Activated CD4-positive, alpha-beta T cell treated with anti-CD3 and anti-CD28 coated beads for 4 hours (primary cell): ENCODE results near the gene HSPA12A.

Experiments used
- DNase-seq, 2 donors: peaks; one replicate each; pipeline ENCODE4 v3.0.0-alpha.2; 2020

The HSPA12A gene

GRCh38 chr10:116663342-116663741 lies 79.0 kb downstream of the HSPA12A start:
- no peak for DNase-seq

DNA sequence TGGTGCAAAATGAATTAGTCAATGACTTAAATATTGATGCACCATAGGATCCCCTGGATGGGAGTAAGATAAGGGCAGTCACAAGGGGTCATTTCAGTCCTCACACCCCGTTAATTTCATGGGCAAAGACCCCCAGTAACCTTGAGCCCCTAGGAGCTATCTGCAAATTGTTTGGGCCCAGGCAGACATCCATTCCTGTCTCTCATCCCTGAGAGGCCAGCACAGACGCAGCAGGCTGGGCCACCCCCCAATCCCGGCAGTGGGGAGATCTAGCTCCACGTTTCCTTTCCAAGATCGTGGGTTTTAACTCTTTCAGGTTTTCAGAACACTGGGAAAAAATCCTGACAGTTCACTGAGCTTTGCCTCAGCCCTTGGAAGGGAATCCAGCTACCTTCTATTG lies 81.5 kb downstream of the HSPA12A start:
- no peak for DNase-seq

DNA sequence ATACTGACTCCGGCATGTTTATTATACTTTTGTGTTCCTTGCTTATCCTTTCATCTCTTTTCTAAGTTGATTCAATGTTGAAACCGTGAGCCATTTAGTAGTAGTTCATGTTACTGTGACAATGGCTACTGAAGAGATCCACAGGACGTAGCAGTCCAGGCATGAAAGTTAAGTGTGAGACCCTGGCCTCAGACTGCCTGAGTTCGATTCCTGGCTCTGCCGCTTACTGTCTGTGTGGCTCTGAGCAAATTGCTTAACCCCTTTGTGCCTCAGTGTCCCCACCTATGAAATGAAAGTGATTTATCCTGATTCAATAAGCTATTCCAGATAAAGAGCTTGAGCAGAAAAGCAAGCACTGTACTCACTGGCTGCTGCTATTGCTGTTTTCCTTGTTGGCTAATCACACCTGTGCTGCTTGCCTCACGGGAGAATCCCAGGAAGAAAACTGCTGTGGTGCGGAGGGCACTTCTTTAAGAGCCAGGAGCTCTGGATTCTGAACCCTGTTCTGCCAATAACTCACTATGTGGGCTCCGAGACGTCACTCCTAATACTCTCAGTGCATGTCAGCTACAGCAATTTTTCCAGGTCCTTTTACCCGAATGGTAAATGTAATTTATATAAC lies 83.2 kb downstream of the HSPA12A start:
- no peak for DNase-seq

DNA sequence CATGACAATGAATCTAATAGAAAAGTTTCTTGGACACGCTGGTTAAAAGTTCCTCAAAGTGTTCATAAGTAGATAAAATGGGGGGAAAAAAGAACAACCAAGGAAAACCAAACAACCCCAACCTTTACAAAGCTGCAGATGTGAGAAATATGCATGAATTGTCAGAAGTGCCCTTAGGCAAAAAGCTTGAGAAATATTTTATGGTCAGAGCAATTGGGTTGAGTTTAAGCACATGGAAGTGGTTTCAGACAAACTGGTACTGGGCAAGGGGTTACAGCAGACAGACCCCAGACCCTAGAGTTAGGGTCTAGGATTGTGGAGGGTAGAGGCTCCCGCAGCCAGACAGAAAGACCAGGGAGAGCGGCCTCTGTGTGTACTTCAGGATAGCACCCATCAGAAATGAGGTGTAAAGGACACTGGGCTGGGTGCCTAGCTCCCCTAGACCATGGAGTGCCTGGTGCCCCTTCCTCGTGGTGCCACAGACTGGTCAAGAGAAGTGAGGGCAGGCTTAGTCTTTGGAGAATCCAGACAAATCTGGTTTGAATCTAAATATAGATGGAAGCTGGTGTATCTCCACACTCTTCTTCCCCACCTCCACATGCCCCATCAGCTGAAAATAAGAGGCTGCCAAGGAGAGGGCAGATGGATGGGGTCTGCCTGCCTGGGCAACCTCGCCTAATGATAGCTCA lies 84.4 kb downstream of the HSPA12A start:
- no peak for DNase-seq

- DNase-seq = no peak
Measured at GRCh38 chr10:116656044-116656443, 86.3 kb downstream of the HSPA12A start.

DNA sequence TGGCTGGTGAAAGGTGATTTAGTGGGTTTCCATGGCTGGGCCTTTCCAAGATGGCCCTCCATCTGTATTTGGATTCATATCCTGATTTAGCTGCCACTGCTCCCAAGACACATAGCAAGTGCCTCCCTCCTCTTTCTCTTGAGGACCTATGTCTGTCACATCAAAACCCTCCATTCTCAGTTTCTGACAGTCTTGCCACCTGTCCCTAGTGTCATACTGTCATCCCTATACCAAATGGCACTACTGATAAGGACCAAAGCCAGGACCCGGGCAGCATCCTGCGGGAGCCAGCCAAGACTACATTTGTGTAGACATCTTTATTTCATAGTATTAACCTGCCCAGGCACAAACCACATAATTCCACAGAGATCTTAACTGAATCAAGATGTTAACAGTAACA lies 86.8 kb downstream of the HSPA12A start:
- no peak for DNase-seq

- DNase-seq = no peak
Measured at GRCh38 chr10:116654816-116655215, 87.5 kb downstream of the HSPA12A start.

- no peak for DNase-seq
Measured at GRCh38 chr10:116653885-116654284, 88.5 kb downstream of the HSPA12A start.

- DNase-seq = no peak
Measured at GRCh38 chr10:116648903-116649302, 93.5 kb downstream of the HSPA12A start.

- no peak for DNase-seq
Measured at GRCh38 chr10:116646502-116646901, 95.9 kb downstream of the HSPA12A start.

DNA sequence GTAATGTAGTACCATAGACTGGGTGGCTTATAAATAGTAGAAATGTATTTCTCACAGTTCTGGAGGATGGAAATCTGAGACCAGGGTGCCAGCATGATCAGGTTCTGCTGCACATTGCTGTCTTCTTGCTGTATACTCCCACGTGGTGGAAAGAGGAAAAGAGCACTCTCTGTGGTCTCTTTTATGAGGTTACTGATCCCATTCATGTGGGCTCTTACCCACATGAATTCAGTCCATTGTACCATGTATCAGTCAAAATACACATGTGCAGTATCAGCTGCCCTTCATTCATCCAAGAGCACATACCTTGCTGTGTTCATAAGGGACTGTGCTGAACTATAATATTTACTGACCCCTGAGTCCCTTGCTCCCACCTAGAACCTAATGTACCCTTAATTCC lies 104.5 kb downstream of the HSPA12A start:
- DNase-seq = no peak

GRCh38 chr10:116636976-116637375 lies 105.4 kb downstream of the HSPA12A start:
- no peak for DNase-seq

DNA sequence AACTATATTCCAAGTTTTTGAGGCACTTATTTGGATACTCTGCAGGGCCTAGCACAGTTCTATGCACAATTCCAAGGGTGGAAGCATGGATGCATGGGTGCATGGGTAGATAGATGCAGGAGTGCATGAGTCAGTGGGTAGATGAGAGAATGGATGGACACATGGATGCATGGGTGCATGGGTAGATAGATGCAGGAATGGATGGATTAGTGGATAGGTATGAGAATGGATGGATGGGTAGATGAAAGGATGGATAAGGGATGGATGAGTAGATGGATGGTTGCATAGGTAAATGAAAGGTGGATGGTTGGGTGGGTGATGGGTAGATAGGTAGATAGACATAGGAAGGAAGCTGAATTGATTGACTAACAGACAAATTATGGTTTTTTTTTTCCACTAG lies 106.0 kb downstream of the HSPA12A start:
- DNase-seq = no peak

DNA sequence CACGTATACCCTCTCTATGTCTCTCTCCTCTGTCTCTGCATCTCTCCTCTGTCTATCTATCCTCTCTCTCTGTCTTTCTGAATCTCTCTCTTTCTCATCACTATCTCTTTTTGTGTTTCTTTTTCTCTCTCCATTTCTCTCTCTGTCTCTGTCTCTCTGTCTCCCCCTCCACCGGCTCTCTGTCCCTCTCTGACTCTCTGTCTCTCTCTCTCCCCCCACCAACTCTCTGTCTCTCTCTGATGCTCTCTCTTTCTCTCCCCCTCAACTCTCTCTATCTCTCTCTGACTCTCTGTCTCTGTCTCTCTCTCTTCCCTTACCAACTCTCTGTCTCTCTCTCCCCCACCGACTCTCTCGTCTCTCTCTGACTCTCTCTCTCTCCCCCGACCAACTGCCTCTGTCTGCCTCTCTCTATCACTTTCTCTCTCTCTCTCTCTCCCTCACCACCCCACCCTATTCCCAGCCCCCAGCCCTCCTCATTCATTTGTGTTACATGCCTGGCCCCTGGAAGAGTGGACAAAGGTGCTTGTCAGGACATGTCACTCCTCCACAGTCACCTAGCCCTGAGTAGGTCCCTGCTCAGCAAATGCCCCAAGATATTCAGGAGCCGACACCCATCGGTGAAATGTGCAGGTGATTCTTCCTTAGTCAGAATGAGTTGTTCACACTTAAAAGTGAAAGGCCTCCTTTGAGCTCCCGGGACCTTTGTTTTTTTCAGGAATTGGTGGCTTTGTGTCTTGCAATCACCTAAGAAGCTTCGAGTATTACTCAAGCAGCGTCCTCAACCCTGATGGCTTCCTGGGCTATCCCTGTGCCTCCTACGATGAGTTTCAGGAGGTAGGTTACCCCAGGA lies 108.0 kb downstream of the HSPA12A start:
- DNase-seq = no peak

- no peak for DNase-seq
Measured at GRCh38 chr10:116633216-116633600, 109.2 kb downstream of the HSPA12A start.

DNA sequence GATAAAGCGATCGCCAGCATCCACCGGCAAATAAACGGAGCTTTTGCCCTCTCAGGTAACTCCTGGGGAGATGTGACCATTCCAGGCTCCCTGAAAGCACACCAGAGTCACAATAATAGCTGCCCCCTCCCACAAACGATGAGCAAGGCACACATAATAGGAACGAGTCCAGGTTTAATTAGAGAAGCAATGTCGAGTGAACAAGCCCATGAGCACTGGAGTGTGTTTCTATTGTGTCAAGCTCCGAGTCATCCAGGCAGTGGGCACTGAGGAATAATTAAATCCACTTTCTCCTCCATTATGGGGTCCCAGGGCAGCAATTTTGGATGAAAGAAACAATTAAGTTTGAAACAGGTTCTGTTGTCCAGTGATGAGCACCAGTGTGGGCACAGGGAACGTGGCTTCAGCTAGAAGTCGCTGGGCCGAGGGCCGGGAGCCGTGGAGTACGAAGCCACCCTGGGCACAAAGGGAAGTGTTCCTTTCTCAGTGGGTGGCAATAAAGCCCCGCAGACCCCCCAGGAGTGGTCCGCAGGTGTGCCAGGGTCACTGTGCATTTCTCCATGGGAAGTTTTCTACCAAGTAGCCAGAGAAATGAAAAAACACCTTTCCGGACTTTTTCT lies 109.7 kb downstream of the HSPA12A start:
- no peak for DNase-seq

DNA sequence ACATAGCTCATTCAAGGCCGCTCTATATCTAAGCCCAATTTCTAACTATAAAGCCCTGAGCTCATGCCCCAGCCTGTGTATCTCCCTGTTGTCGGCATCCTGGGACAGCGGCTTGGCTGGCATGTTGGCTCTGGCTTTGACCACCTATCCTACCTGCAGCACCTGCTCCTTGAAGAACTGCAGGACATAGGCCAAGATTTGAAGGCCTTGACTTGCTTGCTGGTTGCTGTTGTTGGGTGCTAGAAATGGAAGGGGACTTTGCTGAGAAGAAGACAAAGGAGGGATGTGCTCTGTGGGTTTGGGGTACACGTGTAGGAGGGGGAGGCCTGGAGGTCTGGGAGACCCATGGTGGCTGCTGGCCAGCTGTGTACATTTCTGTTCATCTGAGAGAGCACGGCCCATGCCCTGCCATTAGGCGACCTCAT lies 110.5 kb downstream of the HSPA12A start:
- DNase-seq = no peak

GRCh38 chr10:116630020-116630419 lies 112.3 kb downstream of the HSPA12A start:
- DNase-seq = no peak

DNA sequence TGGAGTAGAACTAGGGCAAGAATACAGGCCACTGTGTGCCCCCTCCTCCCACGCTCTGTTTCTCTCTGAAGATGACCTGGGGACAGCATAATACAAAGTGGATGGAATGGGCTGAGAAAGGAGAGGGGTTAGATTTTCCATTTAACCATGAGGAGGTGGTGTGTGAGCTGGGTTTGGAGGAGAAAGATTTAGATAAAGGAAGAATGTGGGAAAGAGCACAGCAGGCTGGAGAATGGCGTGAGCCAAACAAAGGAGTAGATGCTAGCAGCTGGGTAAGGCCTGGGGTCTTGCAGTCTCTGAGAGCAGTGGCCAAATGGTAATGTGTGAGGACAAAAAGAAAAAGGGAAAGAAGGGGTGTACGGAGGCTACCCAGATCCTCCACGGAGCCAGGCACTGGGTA lies 113.0 kb downstream of the HSPA12A start:
- no peak for DNase-seq

DNA sequence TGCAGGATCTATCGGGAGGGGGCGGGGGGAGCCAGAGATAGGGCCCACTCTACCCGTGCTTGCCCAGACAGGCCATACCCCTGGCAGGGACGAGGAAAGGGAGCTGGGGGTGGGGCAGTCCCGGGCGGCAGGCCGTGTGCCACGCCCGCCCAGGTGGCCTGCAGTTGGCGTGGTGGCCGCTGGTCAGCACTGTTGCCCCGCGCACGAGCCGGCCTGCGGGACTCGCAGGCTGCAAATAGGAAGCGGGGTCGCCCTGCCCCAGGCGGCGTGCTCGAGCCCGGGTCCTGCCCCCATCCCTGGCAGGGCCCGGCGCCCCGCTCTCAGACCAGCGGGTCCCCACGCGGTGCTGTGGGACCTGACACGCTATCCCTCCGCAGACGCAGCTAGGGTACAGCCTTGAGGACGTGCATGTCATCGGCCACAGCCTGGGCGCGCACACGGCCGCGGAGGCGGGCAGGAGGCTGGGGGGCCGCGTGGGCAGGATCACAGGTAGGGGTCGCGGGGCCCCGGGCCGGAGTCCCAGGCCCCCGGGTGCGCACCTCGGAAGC lies 114.9 kb downstream of the HSPA12A start:
- DNase-seq = no peak

DNA sequence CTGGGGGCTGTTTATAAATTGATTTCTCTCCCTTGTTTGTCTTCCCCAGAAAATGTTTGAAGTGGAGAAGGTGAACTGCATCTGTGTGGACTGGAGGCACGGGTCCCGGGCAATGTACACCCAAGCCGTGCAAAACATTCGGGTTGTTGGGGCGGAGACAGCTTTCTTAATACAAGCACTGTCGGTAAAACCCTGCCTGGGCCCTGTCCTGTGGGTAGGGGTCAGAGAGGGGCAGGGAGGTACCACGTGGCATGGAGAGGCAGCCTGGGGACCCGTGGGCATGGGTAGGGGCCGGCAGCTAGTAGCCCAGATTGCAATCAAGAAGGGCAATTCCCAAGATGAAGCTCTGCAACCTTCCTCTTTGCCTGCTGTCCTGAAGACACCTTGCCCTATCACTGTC lies 115.6 kb downstream of the HSPA12A start:
- no peak for DNase-seq

GRCh38 chr10:116625845-116626244 lies 116.5 kb downstream of the HSPA12A start:
- no peak for DNase-seq
